GM18526 (cell line): ENCODE data around the gene TPST1.

Source experiments
- POLR2A ChIP-seq: IDR thresholded peaks from 3 replicates; pipeline ENCODE4 v1.6.1; 2011; ENCODE audit not compliant: insufficient read length; ENCODE audit errors: extremely low read depth

The TPST1 gene

GRCh38 chr7:66377714-66378113 lies 172.6 kb downstream of the TPST1 start:
- TF ChIP-seq POLR2A: no peak

DNA sequence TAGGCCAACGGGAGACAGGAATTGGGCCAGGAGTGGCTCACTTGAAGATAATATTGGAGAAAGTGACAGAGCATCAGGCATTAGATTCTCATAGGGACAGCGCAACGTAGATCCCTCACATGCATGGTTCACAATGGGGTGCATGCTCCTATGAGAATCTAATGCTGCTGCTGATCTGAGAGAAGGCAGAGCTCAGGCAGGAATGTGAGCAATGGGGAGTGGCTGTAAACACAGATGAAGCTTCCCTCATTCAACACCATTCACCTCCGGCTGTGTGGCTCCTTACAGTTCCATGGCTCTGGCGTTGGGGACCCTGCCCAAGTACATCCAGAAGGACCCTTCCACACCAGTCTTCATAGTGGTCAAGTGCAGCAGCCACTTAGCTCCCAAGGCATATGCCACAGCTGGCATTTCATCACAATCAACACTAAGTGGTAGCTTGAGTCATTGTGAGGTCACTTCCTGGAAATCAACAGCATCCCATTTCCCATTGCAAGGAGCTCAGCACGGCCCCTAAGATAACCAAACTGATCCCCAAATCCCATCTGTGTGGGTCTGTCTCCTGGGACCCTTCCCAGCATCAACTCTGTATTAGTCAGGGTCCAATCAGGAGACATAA lies 174.5 kb downstream of the TPST1 start:
- TF ChIP-seq POLR2A: no peak

- TF ChIP-seq POLR2A: no peak
These were observed 175.2 kb downstream of the TPST1 start for GRCh38 chr7:66380272-66380888.

DNA sequence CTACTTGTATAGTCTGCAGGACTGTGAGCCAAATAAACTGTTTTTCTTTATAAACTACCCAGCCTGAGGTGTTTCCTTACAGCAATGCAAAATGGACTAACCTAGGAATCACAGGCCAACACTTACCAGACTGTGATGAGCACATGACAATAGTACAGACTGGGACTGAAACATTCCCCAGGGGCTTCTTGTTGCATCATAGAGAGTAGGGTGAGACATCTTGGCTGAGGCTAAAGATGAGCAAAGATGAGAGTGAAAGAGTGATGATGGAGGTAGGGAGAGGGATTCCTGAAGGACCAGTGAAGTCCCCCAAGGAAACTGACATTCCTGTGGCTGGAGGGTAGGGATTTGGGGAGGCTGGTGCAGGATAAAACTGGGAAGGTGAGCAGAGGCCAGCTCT lies 194.4 kb downstream of the TPST1 start:
- TF ChIP-seq POLR2A: no peak

DNA sequence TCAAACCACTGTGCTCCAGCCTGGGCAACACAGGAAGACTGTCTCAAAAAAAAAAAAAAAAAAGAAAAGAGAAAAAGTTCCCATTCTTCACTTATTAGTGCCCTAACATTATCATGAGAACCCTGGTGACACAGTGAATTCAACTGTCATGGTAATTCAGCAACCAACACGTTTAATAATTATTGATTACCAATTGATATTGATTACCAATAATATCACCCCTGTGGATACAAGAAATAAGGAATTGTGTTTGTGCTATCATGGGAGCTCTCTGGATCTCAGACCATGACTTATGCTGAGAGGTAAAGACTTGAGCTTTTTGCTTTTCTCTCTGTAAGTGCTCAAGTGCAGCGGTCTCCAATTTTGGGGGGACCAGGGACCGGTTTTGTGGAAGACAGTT lies 195.3 kb downstream of the TPST1 start:
- no peak for TF ChIP-seq POLR2A

GRCh38 chr7:66403564-66403963 lies 198.4 kb downstream of the TPST1 start:
- TF ChIP-seq POLR2A: no peak

DNA sequence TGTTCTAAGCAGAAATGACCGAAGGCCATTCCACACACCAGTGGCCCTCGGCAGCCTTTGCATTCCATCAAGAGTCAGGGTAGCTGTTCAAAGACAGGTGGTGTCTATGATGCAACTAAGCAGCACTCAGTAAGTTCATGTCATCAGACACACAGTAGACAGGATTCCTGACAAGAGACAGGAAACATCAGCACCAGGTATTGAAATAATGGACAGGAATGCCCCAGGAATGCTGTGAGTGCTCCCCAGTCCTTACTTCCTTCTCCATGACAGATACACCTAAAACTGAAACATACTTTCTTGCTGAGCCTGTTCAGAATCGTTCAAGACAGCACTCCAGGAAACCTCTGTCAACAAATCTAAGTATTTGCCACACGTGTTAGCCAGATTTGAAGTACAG lies 204.4 kb downstream of the TPST1 start:
- TF ChIP-seq POLR2A: no peak
